GM18858 (cell line): Measurements from ENCODE around the gene MYO18B.
"Not testable (repeated sequence)": the region's sequence is repeated elsewhere in the genome, so short reads cannot be mapped to it uniquely, and the experiment has no call there.

Experiments
- ATAC-seq: cut with Tn5 transposase; IDR thresholded peaks from one replicate; pipeline ENCODE4 v1.9.1; 2021; ENCODE audit not compliant: unreplicated experiment

Gene MYO18B

DNA sequence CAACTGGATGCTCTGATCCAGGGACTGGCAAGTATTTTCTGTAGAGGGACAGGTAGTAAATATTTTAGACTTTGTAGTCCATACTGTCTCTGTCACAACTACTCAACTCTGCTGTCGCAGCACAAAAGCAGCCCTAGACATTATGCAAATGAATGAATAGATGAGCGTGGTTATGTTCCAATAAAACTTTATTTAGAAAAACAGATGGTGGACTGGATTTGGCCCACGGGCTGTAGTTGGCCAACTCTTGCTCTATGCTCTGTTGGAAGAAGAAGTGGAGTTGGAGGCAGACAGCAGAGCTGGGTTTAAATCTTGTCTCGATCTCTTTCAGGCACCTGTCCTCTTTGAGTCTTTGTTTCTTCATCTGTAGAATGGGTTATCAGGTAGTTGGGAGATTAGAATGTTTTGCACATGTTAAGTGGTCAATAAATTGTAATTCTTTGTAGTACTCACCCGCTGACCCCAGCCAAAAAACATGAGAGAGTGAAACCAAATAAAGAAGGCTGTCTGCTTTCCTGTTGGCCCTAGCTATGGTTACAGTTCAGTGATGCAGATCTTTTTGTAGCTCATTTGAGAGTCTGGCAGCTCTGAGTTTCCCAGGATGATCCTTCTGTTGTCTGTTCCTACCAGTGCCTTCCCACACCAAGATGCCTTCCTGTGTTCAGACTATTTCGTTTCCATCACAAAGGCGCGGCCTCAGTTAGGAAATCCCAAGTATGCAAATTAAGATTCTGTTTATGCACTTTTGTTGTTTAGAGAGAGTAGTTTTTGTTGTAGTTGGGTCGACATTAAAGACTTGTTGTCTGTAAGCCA, 229.2 kb downstream of the MYO18B start:
- no peak for ATAC-seq

DNA sequence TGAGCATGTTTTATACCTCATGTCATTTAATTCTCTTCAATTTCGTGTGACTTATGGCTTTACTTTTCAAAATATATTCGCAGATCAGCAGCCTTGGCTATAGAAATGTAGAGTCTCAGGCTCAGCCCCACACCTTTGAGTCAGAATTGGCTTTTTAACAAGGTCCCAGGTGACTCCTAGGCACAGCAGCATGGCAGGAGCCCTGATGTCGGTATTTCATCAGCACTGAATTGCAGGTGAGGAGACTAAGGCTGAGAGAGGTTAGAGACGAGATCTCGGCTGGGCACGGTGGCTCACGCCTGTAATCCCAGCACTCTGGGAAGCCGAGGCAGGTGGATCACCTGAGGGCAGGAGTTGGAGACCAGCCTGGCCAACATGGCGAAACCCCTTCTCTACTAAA, 230.4 kb downstream of the MYO18B start:
- no peak for ATAC-seq

DNA sequence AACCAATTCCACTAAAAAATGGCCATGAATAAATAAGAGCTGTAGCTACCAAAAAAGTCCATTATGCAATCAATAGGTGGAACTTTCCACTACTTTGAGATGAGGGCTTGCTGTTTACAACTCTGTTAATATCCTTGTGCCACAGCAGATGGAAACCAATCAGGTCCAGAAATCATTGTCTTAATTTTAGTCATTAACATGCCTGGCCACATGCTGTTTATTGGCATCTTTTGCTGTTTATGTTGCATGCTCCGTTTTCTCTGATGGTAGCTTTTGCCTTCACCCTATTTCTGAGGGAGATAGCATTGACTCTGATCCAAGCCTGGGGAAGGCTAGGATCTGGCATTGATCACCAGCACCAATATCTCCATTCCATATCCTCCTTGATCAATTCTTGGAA, 234.4 kb downstream of the MYO18B start:
- ATAC-seq: no peak

DNA sequence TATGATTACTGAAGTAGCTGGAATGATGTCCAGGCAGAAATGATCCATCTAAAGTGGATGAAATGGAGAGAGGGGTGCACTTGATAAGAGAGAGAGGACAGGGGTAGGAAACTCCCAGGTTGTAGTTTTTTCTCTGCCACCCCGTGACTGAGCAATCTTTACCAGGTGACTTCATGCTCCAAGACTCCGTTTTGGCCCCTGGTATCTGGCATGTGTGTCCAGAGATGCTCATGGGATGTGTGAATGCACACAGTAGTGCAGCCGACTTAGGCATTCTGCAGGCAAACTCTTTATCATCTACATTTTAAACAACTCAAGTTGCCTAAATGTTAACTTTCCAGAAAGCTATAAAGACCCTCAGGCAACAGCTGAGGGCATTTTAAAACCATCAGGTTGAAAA, 238.0 kb downstream of the MYO18B start:
- ATAC-seq: no peak

DNA sequence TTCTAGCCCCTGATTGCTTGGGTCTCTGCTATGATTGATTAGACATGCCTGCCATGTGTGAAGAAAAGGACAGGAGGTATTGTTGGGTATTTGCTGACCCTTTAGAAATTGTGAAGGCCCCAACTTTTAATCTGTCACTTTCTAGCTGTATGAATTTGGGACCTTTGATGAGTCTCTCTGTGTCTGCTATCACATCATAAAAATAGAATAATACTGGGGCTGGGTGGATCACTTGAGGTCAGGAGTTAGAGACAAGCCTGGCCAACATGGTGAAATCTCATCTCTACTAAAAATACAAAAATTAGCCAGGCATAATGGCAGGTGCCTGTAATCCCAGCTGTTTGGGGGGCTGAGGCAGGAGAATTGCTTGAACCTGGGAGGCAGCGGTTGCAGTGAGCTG, 242.9 kb downstream of the MYO18B start:
- not testable (repeated sequence) for ATAC-seq

DNA sequence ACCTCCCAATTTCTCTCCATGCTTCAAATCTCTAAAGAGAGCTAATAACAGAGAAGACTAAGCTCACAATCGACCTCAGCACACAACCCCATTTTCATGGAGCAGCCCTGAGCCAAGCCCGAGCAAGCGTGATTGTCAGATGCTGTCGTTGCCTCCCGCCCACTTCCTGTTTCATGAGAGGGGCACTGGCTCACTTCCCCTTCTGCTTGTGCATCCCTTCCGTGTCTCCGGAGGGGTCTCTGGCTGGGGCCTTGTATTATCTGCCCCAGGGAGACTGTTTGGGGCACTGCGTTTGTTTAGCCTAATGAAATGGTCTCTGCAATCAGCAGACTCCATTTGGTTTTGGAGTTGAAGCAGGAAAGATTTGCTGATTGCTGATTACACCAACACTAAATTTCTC, 246.0 kb downstream of the MYO18B start:
- no peak for ATAC-seq

DNA sequence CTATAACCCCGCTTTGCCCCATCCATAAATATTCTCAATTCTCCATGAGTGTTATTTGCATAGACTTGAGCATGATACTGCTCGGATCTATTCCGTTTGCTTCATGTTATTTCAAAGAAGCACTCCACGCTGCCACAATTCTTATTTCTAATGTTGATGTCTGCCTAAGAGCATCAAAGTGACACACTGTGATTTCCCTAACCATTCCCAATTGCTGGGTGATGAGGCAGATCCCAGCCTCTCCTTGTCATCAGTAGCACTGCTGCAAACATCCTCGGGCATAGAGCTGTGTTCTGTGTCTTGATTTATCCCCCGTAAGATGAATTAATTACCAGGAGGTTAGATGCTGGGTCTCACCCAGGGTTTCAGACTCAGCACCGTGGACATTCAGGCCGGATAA, 249.0 kb downstream of the MYO18B start:
- ATAC-seq: no peak

DNA sequence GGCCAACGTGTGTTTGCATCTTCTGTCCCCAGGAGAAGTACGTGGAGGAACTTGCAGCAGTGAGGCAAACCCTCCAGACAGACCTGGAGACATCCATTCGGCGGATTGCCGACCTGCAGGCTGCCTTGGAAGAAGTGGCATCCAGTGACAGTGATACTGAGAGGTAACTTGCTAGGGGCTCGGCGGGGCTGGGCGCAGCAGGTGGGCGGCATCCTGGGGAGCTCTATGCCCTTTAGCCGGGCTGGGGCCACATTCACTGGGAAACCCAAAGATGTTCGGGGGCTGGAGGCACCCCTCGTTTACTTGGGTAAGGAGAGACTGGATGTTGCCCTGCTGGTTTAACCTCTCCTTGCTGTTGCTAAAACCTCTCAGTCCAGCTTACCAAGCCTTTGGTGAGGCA, 250.3 kb downstream of the MYO18B start:
- no peak for ATAC-seq

DNA sequence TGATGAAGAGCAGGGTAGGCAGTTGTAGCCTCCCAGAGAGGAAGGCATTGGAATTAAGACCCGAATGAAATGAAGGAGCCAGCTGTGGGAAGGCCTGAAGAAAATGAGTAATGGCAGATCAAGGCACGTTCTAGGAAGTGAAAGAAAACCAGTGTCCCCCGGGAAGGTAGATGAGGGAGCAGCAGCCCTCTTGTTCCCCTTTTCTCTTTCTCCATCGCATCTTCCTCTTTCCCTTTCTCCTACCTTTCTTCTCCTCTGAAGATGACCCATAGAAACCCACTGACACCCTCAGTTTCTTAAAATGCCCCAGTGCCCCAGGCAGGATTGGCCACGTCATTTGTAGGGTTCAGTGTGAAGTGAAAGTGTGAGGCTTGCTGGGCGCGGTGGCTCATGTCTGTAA, 254.7 kb downstream of the MYO18B start:
- no peak for ATAC-seq

DNA sequence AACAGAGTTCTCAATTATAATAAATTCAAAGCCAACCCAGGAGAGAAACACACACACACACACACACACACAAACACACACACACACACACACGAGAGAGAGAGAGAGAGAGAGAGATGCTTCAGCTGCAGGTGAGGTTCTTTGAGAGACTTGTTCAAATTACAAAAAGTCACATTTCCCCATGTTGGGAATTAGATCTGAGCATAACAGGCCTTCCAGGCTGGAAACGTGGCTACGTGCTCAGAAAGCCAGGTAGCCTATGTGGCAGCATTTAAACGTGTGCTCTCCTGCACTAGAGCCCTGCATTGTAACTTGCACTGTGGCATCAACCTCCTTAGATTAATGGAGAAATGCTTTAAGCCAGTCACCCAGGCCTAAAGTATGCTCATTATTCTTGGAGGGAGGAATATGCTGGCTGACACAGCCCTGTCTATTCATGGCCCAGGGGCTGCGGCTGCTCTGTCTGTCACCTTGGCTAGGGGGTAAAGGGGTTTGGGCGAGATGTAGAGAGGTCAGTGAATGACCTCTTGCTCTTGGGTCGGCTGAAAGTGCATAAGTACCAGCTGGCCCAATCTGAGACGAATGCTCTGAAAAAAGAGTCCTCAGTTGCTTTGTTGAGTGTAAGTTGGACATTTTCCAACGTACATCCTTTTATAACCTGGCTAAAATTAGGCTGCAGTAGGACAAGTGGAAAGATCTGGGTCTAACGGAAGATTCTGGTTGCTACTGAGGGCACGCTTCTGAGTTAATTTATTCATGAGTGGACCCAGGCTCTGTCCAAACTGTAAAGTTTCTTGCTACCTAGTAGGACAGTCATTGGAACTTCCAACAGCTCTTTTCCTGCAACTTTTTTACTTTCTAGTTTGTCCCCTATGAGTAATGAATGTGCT, 256.1 kb downstream of the MYO18B start:
- no peak for ATAC-seq

DNA sequence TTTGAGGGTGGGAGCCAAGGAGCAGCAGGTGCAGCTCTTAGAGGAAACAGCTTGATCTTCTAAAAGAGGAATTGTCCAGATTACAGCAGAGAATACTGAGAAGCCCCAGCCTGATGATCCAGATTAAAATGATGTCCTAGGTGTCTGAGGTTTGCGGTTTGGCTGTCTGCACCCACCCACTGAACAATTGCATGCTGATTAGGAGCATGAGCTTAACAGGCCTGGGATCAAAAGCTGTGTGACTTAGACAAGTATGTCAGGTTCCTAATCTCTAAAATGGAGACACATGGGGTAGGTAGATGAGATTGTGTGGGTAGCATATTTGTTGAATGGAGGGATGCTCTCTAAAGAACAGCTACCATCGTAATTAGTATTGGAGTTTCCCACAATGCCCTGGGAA, 260.5 kb downstream of the MYO18B start:
- no peak for ATAC-seq

DNA sequence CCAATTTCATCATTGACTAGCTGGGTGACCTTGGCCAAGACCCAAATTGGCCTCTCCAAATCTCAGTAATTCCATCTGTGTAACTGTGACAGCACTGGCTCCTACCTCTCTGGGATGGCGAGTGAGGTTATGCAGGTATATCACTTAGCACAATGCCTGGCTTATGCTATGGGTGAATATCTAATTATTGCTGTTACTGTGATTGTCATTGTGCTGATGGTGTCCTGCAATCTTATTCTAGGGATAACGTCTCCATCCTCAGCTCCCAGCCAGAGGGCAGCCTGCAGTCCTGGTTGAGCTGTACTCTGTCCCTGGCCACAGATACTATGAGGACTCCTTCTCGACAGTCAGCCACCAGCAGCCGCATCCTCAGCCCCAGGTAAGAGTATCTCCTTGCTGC, 262.5 kb downstream of the MYO18B start:
- ATAC-seq: no peak

DNA sequence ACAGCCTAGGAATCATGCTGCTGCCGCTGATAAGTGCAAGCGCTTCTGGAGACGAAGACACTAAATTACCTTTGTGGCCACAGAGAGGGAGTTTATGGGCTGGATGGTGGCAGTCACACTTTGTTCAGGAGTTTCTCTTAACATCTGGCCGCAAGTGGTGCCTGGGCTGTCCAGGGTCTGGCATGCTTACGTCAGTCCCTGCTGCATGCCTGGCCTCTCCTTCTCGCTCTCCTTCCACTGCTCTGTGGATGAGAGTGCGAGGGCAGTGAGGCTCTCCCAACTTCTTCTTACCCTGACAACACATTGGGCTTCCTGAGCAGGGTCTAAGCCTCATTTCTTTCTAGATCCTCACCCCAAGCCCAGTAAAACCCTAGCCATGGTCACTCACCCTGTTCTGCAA, 266.6 kb downstream of the MYO18B start:
- ATAC-seq: no peak

DNA sequence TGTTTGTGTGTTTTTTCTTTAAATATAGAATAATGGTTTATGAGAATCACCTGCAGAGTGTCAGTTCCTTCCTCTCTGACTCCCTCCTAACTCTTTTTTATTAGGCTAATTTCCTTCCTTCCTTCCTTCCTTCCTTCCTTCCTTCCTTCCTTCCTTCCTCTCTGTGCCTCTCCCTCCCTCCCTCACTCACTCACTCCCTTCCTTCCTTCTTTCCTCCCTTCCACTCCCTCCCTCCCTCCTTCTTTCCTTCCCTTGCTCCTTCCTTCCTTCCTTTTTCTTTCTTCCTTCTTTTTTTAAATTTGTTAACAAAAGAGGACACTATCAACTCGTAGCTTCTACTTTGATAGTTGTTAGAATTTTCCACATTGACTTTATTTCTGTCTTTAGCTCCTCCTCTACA, 274.9 kb downstream of the MYO18B start:
- ATAC-seq: no peak

DNA sequence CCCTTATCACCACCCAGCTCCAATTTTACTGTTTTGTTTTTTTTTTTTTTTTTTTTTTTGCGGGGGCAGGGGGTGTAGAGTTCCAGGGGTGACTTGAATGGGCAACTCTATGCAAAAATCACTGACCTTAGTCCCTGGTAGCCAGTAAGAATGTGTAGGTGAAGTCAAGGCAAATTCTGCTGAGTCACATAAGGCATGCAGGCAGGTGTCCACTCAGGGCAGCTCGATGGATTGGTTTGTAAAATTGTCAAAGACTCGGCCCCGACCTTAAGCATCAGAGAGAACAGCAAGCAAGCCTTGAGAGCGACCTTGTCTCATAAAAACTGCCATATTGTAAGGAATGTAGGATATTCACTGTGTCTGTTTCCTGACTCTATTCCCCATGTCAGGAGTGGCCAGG, 275.9 kb downstream of the MYO18B start:
- no peak for ATAC-seq

DNA sequence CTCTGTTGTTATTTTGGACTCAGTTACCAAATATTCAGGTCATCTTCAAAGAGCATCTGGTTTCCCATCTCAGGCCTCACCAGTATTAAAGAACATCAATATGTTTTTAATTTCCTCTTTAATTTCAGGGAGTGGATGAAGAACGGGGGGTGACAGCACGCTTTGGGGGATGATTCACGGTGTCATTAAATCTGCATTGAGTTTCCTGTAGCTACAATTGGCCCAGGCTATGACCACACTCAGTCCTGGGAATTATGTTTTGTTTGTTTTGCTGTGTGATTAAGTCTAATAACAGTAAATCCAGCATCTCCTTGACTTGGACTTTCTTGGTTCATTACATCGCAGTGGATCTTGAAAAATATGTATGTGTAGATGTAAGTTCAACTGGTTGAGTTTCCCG, 277.6 kb downstream of the MYO18B start:
- no peak for ATAC-seq

DNA sequence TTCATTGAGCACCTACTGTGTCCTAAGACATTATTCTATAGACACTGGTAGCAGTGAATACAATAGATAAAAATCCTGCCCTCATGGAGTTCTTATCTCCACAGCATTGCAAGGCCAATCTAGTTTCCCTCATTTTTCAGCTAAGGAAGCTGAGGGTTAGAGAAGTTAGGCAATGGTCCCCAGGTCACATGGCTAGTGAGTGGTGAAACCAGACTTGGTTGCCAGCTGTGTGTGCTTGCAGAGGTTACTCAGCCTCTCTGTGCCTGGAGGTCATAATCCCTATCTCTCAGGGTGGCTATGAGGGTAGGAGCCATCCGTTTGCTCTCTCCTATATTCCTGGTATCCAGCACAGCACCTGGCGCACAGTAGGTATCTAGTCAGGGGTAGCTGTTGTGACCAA, 279.5 kb downstream of the MYO18B start:
- ATAC-seq: no peak

DNA sequence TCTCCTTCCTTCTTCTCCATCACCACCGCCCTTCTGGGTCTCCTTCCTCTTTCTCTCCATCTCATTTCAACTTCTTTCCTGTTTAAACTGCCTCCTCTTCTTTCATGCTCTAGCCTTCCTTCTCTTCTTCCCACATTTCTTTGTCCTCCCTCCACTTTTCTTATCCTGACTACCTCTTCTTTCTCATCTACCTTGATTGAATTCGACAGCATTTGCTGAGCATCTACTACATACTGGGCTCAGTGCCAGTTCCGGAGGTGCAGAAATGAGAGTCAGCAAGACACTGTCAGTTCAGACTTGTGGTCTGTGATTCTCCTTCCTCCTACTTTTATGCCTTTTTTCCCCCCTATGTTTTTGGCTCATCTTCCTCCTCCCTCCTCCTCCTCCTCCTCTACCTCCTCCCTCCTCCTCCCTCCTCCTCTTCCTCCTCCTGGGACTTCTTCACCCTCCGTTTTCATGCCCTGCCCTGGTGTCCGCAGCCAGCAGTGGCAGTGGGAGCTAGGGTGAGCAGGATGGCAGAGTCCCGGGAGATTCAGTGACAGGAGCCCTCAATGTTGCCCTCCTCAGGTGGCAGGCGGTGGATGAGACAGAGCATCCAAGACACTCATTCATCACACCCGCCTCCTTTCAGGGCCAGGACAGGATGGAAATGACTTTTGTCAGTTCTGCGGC, 281.3 kb downstream of the MYO18B start:
- no peak for ATAC-seq

DNA sequence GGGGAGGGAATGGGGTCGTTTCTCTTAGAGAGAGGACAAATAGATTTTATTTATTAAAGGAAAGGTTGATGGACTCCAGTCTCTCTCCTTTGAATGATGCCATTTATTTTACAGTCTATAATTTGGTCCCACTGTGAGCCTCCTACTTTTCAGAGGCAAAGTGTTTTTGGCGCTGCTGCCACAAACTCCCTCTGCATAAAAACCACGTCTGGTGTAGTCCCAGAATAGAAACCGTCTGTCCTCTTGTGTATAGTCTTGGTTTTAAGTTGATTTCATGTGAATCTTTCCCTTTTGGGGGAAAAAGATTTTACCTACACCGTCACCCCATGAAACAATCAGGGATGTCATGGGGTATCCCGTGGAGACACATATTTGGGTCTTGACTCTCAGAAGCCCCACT, 283.6 kb downstream of the MYO18B start:
- ATAC-seq: no peak

DNA sequence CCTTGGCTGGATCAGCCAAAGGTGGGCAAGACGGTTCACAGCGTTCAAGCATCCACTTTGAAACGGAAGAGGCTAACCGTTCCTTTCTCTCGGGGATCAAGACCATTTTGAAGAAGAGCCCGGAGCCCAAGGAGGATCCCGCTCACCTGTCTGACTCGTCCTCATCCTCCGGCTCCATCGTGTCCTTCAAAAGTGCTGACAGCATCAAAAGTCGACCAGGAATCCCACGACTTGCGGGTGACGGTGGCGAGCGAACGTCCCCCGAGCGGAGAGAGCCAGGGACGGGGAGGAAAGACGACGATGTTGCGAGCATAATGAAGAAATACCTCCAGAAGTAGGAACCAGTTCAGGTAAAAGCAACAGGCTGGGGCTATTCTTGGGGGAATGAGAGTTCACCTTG, 285.4 kb downstream of the MYO18B start:
- no peak for ATAC-seq

DNA sequence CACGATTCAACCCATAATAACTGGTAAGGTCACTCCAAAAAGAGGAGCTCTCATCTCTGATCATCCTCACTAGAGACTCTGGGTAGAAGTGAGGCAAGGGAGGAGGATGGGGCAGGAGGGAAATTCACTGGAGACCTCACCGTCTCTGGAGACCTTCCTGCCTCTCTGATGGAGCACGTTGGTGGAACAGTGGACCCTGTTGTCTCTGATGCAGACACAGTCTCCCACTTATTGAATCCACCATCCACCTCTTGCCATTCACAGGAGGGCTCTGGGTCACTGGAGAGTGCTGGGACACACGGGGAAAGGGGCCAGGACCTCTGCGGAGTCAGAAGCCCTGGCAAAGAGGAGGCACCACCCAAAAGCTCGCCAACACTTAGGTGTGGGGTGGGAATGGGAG, 289.7 kb downstream of the MYO18B start:
- no peak for ATAC-seq

DNA sequence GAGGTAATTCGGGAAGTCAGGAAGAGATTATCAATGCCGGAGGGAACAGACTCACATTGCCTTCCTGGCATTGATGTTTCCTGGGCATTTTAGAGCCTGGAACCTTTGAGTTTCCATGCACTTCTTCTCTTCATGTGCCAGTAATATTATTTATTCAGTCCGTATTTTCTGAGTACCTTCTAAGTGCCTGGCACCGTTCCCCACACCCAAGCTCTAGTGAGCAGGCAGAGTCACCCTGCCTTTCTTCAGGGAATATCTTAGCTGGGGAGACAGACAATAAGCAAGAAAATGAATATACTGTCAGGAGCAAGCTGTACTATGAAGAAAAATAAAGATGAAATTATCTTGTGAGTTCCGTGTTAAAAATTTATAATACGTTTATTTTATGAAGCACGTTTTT, 291.1 kb downstream of the MYO18B start:
- ATAC-seq: no peak
